ENCODE results near the gene GMFB. TPM values are rescaled to one million over a fixed set of nuclear protein-coding genes. Genes with fewer than 3 reads are reported as not detected.
"Not testable (repeated sequence)": the region's sequence is repeated elsewhere in the genome, so short reads cannot be mapped to it uniquely, and the experiment has no call there.

Gene GMFB
- total RNA-seq, 2 experiments from 2014 or later, result 29.2 to 32.1 TPM

DNA sequence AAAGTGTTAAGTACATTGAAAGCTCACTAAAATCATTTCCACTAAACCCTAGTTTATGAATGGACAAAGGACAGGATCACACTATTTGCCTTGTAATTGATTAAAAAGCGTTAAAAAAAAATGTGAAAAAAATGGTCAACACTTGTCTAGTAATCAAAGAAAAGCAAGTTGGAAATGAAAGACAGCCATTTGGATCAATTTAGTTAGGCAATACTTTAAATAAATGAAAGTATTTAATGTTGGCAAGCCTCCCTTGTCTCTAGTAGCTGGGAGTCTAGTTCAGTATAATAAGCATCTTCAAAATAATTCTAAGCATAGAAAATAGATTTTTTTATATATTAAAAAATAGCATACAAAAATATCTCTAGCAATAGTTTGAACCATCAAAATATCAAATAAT lies 33.4 kb downstream of the GMFB start:
- peaks cover 4% of the 10 kb centered on the region for H3K9me3 Mint-ChIP-seq
- H3K27me3 Mint-ChIP-seq, result no peaks in the 10 kb centered on the region
- peaks cover 6% of the 10 kb centered on the region for H3K4me1 Mint-ChIP-seq (ENCODE audit: low read depth)
- CTCF ChIA-PET, result no interaction called here
- intact Hi-C loops (cut with micrococcal nuclease), result no loop called here
- peaks cover 5% of the 10 kb centered on the region for H3K36me3 Mint-ChIP-seq (ENCODE audit: low read depth)
- POLR2A ChIA-PET, result no interaction called here
- no peak overlapping the region for H3K4me3 Mint-ChIP-seq
- TF ChIP-seq, protein P1, sequence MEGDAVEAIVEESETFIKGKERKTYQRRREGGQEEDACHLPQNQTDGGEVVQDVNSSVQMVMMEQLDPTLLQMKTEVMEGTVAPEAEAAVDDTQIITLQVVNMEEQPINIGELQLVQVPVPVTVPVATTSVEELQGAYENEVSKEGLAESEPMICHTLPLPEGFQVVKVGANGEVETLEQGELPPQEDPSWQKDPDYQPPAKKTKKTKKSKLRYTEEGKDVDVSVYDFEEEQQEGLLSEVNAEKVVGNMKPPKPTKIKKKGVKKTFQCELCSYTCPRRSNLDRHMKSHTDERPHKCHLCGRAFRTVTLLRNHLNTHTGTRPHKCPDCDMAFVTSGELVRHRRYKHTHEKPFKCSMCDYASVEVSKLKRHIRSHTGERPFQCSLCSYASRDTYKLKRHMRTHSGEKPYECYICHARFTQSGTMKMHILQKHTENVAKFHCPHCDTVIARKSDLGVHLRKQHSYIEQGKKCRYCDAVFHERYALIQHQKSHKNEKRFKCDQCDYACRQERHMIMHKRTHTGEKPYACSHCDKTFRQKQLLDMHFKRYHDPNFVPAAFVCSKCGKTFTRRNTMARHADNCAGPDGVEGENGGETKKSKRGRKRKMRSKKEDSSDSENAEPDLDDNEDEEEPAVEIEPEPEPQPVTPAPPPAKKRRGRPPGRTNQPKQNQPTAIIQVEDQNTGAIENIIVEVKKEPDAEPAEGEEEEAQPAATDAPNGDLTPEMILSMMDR (IDR thresholded peaks at IDR 0.05), result no peak
- no peak overlapping the region for H3K27ac Mint-ChIP-seq
- no peak for ATAC-seq
- DNase-seq, result no peak

DNA sequence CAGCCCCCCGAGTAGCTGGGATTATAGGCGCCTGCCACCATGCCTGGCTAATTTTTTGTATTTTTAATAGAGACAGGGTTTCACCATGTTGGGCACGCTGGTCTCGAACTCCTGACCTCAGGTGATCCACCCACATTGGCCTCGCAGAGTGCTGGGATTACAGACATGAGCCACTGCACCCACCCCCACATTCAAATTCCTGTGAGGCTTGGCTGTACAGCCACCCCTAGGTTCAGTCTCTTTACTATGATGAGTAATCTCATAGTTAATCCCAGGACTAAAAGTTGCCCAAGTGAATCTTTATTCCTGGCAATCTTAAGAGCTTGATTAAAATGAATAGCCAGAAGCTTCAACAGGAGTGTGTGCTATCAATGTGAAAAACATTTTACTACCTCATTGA lies 34.8 kb downstream of the GMFB start:
- POLR2A ChIA-PET; H3K27ac Mint-ChIP-seq; DNase-seq; CTCF ChIA-PET; H3K36me3 Mint-ChIP-seq (ENCODE audit: low read depth); ATAC-seq; H3K27me3 Mint-ChIP-seq; H3K4me1 Mint-ChIP-seq (ENCODE audit: low read depth); H3K9me3 Mint-ChIP-seq; intact Hi-C loops (cut with micrococcal nuclease); H3K4me3 Mint-ChIP-seq: not testable (repeated sequence)

DNA sequence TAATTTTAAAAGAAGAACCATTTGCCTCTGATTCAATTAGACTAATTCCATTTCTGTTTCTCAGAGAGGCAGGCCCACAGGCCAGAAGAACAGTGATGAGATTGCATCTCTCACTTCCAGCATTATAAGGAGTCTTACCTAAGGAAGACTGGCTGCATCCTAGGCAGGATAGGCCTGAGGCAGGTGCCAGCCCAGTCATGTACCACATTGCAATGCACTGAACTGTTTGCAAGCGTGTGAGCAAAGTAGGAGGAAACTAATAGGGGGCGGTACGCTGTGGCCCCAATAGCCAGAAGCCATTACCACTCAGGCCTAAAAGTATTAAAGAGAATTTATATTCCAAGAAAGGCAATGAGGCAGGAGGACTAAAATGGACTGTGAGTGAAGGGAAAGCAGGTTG lies 35.5 kb downstream of the GMFB start:
- CTCF ChIA-PET, result no interaction called here
- Mint-ChIP-seq H3K4me3 (no peak overlapping the region), H3K9me3 (no peaks in the 10 kb centered on the region), H3K27ac (no peak overlapping the region), H3K36me3 (ENCODE audit: low read depth) (no peaks in the 10 kb centered on the region), H3K27me3 (no peaks in the 10 kb centered on the region), H3K4me1 (ENCODE audit: low read depth) (peaks cover 12% of the 10 kb centered on the region)
- intact Hi-C loops (cut with micrococcal nuclease), result no loop called here
- DNase-seq (no peak), ATAC-seq (no peak)
- POLR2A ChIA-PET, result no interaction called here
- TF ChIP-seq, protein P1 (IDR thresholded peaks at IDR 0.05), result no peak

DNA sequence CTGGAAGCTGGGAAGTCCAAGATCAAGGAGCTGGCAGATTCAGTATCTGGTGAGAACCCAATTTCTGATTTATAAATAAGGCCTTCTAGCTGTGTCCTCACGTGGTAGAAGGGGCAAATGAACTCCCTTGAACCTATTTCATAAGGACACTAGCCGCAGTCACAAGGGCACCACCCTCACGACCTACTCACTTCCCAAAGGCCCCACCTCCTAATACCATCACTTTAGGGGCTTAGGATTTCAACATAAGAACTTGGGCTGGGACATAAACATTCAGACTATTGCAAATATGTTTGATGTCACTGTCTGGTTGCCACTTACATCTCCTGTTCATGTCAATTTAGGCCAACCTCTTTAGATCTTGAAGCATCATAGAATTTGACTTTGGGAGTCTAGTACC lies 36.8 kb downstream of the GMFB start:
- CTCF ChIA-PET, result no interaction called here
- H3K4me3 Mint-ChIP-seq, result no peak overlapping the region
- no peaks in the 10 kb centered on the region for H3K27me3 Mint-ChIP-seq

DNA sequence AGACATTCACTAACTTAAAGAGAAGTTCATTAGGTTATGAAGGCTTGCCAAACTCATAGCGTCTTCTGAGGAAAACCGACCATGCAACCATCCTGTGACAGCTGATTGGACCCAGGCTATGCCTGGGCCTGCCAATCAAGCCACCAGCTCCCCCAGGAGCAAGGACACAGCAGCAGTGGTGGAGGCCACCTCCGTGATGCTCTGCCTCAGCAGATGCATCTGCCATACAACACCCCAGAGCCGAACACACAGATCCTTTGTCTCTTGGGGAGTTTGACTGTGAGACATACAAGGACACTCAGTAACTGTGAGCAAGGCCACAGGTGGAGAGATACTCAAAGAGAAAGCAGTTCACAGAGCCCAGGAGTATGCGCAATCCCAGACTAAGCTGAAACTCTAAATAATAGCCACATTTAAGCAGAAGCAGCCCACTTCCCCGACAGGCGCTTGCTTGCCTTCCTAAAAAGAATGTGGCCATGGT lies 37.6 kb downstream of the GMFB start:
- Mint-ChIP-seq H3K27me3 (no peaks in the 10 kb centered on the region), H3K4me1 (ENCODE audit: low read depth) (peaks cover 12% of the 10 kb centered on the region), H3K9me3 (no peaks in the 10 kb centered on the region), H3K4me3 (no peak overlapping the region), H3K36me3 (ENCODE audit: low read depth) (no peaks in the 10 kb centered on the region), H3K27ac (no peak overlapping the region)
- ChIA-PET POLR2A (no interaction called here), CTCF (interaction anchor here (1.4 kb wide), 1 partner anchor 10 kb away, joined by 5 read pairs; the partner anchor contains the start of gene CNIH1)
- intact Hi-C loops (cut with micrococcal nuclease), result no loop called here
- no peak for DNase-seq
- TF ChIP-seq, protein P1 (IDR thresholded peaks at IDR 0.05), result no peak
- no peak for ATAC-seq

More for the DNA sequence above, 36.8 kb downstream of the GMFB start:
- intact Hi-C loops (cut with micrococcal nuclease), result no loop called here
- POLR2A ChIA-PET, result no interaction called here
- H3K4me1 Mint-ChIP-seq (ENCODE audit: low read depth), result peaks cover 12% of the 10 kb centered on the region
- no peak for ATAC-seq
- no peak overlapping the region for H3K27ac Mint-ChIP-seq
- no peaks in the 10 kb centered on the region for H3K9me3 Mint-ChIP-seq
- TF ChIP-seq, protein P1 (IDR thresholded peaks at IDR 0.05), result no peak
- DNase-seq, result no peak
- H3K36me3 Mint-ChIP-seq (ENCODE audit: low read depth), result no peaks in the 10 kb centered on the region
